ENCODE results near the gene PLXNA1.

PLXNA1 gene

DNA sequence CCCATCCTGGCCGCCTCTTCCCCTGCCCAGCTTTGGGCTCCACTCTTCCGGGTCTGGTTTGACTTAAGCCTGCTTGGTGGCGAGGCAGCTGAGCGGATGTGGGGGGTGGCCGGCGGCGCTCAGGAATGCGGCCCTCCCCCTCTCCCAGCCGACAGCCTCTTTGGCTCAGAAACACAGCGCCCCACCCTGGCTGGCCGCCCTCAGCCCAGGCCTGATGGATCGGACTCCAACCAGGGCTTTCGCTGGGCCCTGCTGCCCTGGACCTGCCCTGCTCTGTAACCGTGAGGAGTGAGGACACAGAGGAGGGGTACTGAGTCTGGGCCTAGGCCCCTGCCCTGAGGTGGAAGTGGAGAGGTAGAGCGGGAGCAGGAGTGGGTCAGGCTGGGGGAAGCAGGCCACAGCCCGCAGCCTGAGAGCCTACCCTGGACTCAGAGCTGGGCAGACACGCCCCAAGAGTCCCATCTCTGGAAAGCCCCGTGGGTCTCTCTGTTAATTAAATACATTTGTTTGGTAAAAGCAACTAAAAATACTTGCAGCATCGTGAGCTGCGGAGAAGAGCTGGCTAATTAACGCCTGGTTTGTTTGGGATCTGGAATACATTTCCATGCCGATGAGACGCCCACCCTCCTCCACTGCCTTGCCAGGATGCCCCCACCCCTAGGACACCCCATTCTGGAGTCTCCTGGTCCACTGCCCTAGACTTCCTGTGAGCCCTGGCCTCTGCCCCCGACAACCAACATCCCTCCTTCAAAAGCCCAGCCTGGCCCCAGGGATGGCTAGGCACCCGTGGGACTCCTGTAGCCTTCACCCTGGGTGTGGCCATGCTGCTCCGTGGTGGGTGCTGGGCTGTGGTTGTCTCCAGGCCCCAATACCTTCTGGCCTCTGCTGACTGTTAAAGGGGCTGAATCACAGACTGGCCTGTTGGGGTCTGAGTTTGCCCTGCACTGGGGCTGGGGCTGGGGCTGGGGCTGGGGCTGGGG, 19.6 kb downstream of the PLXNA1 start:
- peak; percentile 99 for DNase-seq (ENCODE audit: low spot score)

- DNase-seq (ENCODE audit: low spot score), result no peak
Observed at GRCh38 chr3:127003175-127003555, 20.2 kb downstream of the PLXNA1 start.

- DNase-seq (ENCODE audit: low spot score), result no peak
Observed at GRCh38 chr3:127003601-127004280, 20.8 kb downstream of the PLXNA1 start.

DNA sequence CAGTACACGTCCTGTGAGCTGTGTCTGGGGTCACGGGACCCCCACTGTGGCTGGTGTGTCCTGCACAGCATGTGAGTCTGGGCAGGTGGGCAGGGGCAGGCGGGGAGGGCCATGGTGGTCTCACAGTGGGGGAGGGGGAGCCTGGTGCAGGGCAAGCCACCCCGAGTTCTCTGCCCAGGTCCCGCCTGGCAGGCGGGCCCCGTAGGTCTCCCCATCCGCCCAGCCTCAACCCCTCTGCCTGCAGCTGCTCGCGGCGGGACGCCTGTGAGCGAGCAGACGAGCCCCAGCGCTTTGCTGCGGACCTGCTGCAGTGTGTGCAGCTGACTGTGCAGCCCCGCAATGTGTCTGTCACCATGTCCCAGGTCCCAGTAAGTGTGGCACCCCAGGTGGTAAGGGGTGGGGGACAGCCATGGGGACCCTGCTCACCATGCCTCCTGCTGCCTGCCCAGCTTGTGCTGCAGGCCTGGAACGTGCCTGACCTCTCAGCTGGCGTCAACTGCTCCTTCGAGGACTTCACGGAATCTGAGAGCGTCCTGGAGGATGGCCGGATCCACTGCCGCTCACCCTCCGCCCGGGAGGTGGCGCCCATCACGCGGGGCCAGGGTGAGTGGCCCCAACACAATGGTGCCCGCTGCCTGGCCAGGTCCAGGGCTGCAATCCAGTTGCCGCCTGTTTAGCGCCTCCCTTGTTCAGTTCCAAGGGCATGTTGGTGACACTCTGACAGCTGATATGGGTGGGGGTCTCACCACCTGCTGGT, 21.9 kb downstream of the PLXNA1 start:
- no peak for DNase-seq (ENCODE audit: low spot score)

GRCh38 chr3:127005864-127006500, 23.1 kb downstream of the PLXNA1 start:
- no peak for DNase-seq (ENCODE audit: low spot score)

- DNase-seq (ENCODE audit: low spot score), result no peak
Observed at GRCh38 chr3:127006781-127007436, 24.0 kb downstream of the PLXNA1 start.

GRCh38 chr3:127008236-127008635, 25.3 kb downstream of the PLXNA1 start:
- DNase-seq (ENCODE audit: low spot score), result no peak

- no peak for DNase-seq (ENCODE audit: low spot score)
Observed at GRCh38 chr3:127009531-127009930, 26.6 kb downstream of the PLXNA1 start.

- peak; percentile 80 for DNase-seq (ENCODE audit: low spot score)
Observed at GRCh38 chr3:127011270-127011992, 28.5 kb downstream of the PLXNA1 start.

DNA sequence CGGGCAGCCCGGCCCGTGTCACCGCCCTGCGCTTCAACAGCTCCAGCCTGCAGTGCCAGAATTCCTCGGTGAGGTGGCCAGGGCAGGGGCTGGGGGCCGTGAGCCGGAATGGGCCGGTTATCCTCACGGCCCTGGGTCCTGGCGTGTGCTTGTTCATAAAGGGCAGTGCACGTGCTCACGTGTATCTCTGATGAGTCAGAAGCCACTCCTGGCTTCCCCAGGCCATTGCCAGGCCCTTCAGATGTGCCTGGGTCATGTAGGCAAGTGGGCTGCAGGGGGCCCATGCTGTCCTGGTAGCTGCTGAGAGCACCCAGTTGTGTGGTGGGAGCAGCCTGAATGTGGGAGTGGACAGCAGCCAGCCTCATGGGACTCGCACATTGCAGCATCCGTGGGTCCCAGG, 29.2 kb downstream of the PLXNA1 start:
- no peak for DNase-seq (ENCODE audit: low spot score)

DNA sequence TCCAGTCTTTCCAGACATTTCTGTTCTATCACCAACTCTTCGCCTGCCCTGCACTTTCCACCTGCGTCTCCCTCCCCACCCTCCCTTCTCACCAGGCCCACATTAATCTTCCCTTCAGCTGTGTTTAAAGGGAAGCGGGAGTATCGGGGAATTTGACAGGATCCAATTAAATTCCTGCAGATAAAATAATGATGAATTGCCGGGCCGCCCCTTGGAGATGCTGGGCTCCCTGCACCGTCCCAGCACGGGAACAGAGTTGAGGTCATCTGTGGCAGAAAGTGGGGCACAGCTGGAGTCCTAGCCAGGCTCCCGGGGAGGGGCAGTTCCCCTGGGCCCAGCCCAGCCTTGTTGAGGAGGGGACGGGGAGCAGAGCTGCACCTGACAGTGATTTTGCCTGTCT, 30.3 kb downstream of the PLXNA1 start:
- no peak for DNase-seq (ENCODE audit: low spot score)

GRCh38 chr3:127013758-127014535, 31.0 kb downstream of the PLXNA1 start:
- no peak for DNase-seq (ENCODE audit: low spot score)

DNA sequence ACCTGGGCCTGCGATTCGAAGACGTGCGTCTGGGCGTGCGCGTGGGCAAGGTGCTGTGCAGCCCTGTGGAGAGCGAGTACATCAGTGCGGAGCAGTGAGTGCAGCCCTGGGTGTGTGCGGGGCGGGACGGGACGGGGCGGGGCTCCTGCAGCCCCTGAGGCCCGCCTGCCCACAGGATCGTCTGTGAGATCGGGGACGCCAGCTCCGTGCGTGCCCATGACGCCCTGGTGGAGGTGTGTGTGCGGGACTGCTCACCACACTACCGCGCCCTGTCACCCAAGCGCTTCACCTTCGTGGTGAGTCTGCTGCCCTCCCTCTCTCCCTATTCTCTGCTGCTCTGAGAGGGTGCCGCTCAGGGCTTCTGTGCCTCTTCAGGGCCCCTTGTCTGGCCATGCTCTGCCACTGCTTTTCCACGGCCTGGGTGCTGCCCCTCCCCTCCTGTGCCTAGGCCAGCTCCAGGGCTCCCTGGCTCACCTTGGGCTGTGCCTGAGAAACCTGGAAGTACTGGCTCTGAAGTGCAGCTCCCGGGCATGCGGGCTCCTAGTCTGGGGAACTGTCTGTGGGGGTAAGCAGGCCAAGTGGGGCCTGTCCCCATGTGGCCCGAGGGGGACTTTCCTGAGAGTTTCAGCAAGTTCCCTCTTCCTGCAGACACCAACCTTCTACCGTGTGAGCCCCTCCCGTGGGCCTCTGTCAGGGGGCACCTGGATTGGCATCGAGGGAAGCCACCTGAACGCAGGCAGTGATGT, 31.8 kb downstream of the PLXNA1 start:
- DNase-seq (ENCODE audit: low spot score), result no peak

GRCh38 chr3:127015282-127016042, 32.5 kb downstream of the PLXNA1 start:
- DNase-seq (ENCODE audit: low spot score), result no peak

GRCh38 chr3:127016043-127016343, 33.1 kb downstream of the PLXNA1 start:
- no peak for DNase-seq (ENCODE audit: low spot score)

- DNase-seq (ENCODE audit: low spot score), result no peak
Observed at GRCh38 chr3:127016461-127016860, 33.5 kb downstream of the PLXNA1 start.

DNA sequence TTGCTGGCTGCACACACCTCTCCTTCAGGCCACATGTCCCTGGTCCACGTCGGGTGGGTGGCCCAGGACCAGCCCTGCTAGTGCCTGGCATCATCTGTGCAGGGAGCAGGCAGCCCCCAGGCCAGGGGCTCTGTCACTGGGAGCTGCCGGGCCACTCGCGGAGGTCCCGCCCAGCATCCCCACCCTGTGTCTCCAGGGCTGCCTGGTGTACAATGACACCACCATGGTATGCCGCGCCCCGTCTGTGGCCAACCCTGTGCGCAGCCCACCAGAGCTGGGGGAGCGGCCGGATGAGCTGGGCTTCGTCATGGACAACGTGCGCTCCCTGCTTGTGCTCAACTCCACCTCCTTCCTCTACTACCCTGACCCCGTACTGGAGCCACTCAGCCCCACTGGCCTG, 34.3 kb downstream of the PLXNA1 start:
- no peak for DNase-seq (ENCODE audit: low spot score)

GRCh38 chr3:127017781-127018180, 34.9 kb downstream of the PLXNA1 start:
- DNase-seq (ENCODE audit: low spot score), result no peak
